ENCODE data around the gene PRR29. TPM values are rescaled to one million over a fixed set of nuclear protein-coding genes. Genes with fewer than 3 reads are reported as not detected.

Gene PRR29
- total RNA-seq, 1 experiment from 2014 or later = 0.85 TPM

DNA sequence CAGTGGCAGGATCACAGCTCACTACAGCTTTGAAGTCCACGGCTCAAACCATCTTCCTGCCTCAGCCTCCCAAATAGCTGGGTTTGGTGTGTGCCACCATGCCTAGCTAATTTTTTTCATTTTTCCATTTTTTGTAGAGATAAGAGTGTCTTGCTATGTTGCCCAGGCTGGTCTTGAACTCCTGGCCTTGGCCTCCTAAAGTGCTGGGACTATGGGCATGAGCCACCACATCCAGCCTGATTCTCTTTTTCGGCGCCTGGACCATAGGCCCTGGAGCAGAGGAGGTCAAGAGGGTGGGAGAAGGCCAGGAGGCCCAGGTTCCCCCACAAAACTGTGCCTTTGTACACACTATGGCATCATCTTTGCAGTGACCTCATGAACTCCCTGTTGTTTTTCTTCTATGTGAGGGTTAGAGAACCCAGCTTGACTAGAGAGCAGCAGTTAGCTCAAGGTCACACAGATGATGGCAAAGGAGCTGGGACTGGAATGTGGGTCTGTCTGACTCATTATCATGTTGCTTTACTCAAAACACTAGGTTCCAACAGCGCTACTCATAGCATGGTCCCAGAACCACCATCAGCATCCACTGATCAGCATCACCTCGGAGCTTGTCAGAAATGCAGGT is 41.7 kb upstream of the PRR29 start:
- Mint-ChIP-seq H3K4me3 (no peak overlapping the region), H3K9me3 (no peaks in the 10 kb centered on the region), H3K27ac (no peak overlapping the region), H3K36me3 (no peaks in the 10 kb centered on the region; the same call in 1 of the 2 replicates), H3K4me1 (peaks cover 13% of the 10 kb centered on the region), H3K27me3 (ENCODE audit: low read depth) (no peaks in the 10 kb centered on the region)
- CTCF ChIA-PET = interaction anchor here (0.6 to 11.8 kb wide), 8 partner anchors 10 to 267 kb away, joined by 3 to 147 read pairs (median 4); partner anchors contain the start of gene GH1
- TF ChIP-seq GABPB1 (CRISPR knock-in tag; IDR thresholded peaks at IDR 0.05) (peak; percentile 91), NFE2L1 (CRISPR knock-in tag; IDR thresholded peaks at IDR 0.05) (no peak)
- no peak for DNase-seq (ENCODE audit: low spot score)
- ATAC-seq = no peak
- POLR2A ChIA-PET = interaction anchor here (0.6 kb wide), 1 partner anchor 117 kb away, joined by 6 read pairs; no protein-coding TSS in a partner anchor

DNA sequence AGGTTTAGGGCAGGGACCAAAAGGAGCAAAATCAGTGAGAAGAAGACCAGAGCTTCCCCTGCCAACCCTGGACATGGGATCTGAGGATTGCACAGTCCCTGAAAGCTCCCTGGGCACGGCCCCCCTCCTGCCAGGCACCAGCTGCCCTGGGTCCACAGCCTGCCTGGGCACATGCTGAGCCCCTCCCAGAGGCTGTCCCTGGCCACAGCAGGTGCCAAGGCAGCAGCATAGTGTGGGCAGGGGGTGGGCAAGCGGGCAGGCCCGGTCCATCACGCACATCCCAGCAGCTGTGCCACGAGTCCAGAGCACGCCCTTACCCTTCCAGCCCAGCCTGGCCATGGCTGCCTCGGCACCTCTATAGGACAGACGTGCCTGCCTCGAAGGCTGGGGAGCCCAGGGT is 38.1 kb upstream of the PRR29 start:
- ATAC-seq (no peak), DNase-seq (ENCODE audit: low spot score) (no peak)
- no peak overlapping the region for H3K27ac Mint-ChIP-seq
- H3K9me3 Mint-ChIP-seq = no peaks in the 10 kb centered on the region
- TF ChIP-seq, protein P1, sequence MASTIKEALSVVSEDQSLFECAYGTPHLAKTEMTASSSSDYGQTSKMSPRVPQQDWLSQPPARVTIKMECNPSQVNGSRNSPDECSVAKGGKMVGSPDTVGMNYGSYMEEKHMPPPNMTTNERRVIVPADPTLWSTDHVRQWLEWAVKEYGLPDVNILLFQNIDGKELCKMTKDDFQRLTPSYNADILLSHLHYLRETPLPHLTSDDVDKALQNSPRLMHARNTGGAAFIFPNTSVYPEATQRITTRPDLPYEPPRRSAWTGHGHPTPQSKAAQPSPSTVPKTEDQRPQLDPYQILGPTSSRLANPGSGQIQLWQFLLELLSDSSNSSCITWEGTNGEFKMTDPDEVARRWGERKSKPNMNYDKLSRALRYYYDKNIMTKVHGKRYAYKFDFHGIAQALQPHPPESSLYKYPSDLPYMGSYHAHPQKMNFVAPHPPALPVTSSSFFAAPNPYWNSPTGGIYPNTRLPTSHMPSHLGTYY (CRISPR knock-in tag; IDR thresholded peaks at IDR 0.05) = no peak
- TF ChIP-seq GABPB1 (CRISPR knock-in tag; IDR thresholded peaks at IDR 0.05) = no peak
- no peak for TF ChIP-seq JUN (CRISPR knock-in tag; IDR thresholded peaks at IDR 0.05)
- TF ChIP-seq ETV6 (CRISPR knock-in tag; IDR thresholded peaks at IDR 0.05) = no peak
- TF ChIP-seq, protein P2, sequence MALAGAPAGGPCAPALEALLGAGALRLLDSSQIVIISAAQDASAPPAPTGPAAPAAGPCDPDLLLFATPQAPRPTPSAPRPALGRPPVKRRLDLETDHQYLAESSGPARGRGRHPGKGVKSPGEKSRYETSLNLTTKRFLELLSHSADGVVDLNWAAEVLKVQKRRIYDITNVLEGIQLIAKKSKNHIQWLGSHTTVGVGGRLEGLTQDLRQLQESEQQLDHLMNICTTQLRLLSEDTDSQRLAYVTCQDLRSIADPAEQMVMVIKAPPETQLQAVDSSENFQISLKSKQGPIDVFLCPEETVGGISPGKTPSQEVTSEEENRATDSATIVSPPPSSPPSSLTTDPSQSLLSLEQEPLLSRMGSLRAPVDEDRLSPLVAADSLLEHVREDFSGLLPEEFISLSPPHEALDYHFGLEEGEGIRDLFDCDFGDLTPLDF (CRISPR knock-in tag; IDR thresholded peaks at IDR 0.05) = no peak
- TF ChIP-seq, protein P3, sequence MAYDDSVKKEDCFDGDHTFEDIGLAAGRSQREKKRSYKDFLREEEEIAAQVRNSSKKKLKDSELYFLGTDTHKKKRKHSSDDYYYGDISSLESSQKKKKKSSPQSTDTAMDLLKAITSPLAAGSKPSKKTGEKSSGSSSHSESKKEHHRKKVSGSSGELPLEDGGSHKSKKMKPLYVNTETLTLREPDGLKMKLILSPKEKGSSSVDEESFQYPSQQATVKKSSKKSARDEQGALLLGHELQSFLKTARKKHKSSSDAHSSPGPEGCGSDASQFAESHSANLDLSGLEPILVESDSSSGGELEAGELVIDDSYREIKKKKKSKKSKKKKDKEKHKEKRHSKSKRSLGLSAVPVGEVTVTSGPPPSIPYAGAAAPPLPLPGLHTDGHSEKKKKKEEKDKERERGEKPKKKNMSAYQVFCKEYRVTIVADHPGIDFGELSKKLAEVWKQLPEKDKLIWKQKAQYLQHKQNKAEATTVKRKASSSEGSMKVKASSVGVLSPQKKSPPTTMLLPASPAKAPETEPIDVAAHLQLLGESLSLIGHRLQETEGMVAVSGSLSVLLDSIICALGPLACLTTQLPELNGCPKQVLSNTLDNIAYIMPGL (CRISPR knock-in tag; IDR thresholded peaks at IDR 0.05) = no peak
- TF ChIP-seq EMX1 (CRISPR knock-in tag; IDR thresholded peaks at IDR 0.05) = no peak
- TF ChIP-seq CREB1 (CRISPR knock-in tag; IDR thresholded peaks at IDR 0.05) = no peak
- TF ChIP-seq ZNF219 (CRISPR knock-in tag; IDR thresholded peaks at IDR 0.05; ENCODE audit: borderline replicate concordance) = no peak
- TF ChIP-seq HMGA2 (CRISPR knock-in tag; IDR thresholded peaks at IDR 0.05) = no peak
- TF ChIP-seq CREM (CRISPR knock-in tag; IDR thresholded peaks at IDR 0.05) = no peak
- TF ChIP-seq FOXJ3 (CRISPR knock-in tag; IDR thresholded peaks at IDR 0.05; ENCODE audit: borderline replicate concordance) = no peak
- no peak for TF ChIP-seq RELA (CRISPR knock-in tag; IDR thresholded peaks at IDR 0.05; ENCODE audit: borderline replicate concordance)
- TF ChIP-seq, protein P4, sequence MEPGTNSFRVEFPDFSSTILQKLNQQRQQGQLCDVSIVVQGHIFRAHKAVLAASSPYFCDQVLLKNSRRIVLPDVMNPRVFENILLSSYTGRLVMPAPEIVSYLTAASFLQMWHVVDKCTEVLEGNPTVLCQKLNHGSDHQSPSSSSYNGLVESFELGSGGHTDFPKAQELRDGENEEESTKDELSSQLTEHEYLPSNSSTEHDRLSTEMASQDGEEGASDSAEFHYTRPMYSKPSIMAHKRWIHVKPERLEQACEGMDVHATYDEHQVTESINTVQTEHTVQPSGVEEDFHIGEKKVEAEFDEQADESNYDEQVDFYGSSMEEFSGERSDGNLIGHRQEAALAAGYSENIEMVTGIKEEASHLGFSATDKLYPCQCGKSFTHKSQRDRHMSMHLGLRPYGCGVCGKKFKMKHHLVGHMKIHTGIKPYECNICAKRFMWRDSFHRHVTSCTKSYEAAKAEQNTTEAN (CRISPR knock-in tag; IDR thresholded peaks at IDR 0.05) = no peak
- no peak for TF ChIP-seq GRHL2 (CRISPR knock-in tag; IDR thresholded peaks at IDR 0.05; ENCODE audit: insufficient replicate concordance, severe bottlenecking)
- TF ChIP-seq ZNF396 (CRISPR knock-in tag; IDR thresholded peaks at IDR 0.05; ENCODE audit: borderline replicate concordance) = no peak
- no peak for TF ChIP-seq ZNF121 (CRISPR knock-in tag; IDR thresholded peaks at IDR 0.05)
- no peak for TF ChIP-seq CBFB (CRISPR knock-in tag; IDR thresholded peaks at IDR 0.05; ENCODE audit: low read depth)
- ChIA-PET CTCF (interaction anchor here (1.4 to 11.8 kb wide), 3 partner anchors 14 to 41 kb away, joined by 4 to 147 read pairs (median 7); partner anchors contain the start of gene GH1), POLR2A (interaction anchor here (1.4 kb wide), 1 partner anchor 9 kb away, joined by 3 read pairs; no protein-coding TSS in a partner anchor)
- H3K36me3 Mint-ChIP-seq = no peaks in the 10 kb centered on the region; the same call in 1 of the 2 replicates
- no peaks in the 10 kb centered on the region for H3K27me3 Mint-ChIP-seq (ENCODE audit: low read depth)
- peaks cover 20% of the 10 kb centered on the region for H3K4me1 Mint-ChIP-seq
- H3K4me3 Mint-ChIP-seq = 0 out of 2 replicates have a peak overlapping the region, but pooled peaks have one; percentile 76

Data from WTC11 (cell line).